ENCODE data around the gene ALOX15B. TPM values are rescaled to one million over a fixed set of nuclear protein-coding genes. Genes with fewer than 3 reads are reported as not detected.

ALOX15B gene
- total RNA-seq, result not detected in 2 replicates

DNA sequence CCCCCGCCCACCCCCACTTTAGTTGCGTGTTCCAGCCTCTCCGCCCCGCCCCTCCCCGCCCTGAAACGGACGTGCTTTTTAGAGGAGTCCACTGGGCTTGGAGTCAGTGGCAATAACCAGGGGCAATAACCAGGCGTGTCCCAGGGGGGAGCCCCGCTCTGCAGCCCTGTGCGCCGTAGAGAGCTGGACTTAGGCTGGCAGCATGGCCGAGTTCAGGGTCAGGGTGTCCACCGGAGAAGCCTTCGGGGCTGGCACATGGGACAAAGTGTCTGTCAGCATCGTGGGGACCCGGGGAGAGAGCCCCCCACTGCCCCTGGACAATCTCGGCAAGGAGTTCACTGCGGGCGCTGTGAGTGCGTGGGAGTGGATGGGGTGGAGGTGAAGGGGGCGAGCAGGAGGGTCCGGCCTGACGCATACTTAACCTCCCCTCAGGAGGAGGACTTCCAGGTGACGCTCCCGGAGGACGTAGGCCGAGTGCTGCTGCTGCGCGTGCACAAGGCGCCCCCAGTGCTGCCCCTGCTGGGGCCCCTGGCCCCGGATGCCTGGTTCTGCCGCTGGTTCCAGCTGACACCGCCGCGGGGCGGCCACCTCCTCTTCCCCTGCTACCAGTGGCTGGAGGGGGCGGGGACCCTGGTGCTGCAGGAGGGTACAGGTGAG is at the start of gene ALOX15B:
ALOX15B (plus strand) TSS at position 106 of the 657 bp plus-strand sequence; CDS start at position 203, 97 bp downstream.

GRCh38 chr17:8001976-8002720 is 36.7 kb upstream of the ALOX15B start, which contains the start of gene GUCY2D:
GUCY2D (plus strand) TSS chr17:8002615; CDS start chr17:8003048, 433 bp downstream.

DNA sequence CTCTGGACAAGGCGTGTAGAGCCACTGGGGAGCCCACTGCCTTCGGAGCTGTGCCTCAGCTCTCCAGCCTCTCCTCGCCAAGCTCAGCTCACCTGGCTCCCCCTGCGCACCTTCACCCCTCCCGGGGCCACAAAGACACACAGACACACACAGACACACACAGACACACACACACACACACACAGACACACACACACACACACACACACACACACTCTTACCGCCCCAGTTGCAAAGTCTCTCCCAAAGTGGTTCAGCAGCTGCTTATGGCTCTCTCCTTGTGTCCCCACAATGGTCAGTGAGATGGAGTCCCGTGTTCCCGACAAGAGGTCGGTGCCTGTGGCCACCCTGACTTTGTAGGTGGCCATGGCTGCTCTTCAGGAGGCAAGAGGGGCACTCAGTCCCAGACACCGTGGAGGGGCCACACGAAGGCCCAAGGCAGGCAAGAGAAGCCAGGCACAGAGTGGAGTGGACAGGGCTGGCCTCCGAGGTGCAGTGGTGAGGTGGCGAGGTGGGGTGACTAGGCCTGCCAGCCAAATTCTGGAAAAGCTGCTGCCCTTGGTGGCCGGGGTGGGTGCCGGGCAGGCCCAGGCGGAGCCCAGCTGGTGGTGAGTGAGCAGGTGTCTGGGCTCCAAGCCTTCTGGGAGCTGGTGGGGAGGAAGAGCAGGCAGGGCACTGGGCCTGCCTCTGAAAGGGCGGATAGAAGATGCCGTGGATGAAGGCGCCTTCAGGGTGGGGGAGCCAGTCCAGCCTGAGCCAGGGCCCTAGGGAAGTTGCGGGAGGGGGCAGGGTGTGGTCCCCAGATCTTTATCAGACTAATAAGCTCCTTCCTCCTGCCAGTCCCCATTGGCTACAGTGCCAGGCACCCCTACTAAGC is 48.5 kb downstream of the ALOX15B start, which contains the start of gene ALOX12B:
ALOX12B (minus strand) TSS at position 642 of the 877 bp plus-strand sequence; CDS start at position 368, 274 bp downstream.

Other genes with a start within 250 kb of the ALOX15B start
- gene KDM6B, start 204.8 kb upstream of the ALOX15B start, total RNA-seq, result 7.1 and 10.9 TPM in 2 replicates
- 2.1 and 4.3 TPM in 2 replicates for gene TMEM88, start 184.0 kb upstream of the ALOX15B start, total RNA-seq
- gene NAA38, start 181.5 kb upstream of the ALOX15B start, total RNA-seq, result 25.0 and 85.2 TPM in 2 replicates
- gene CYB5D1, start 181.1 kb upstream of the ALOX15B start, total RNA-seq, result 13.4 and 17.2 TPM in 2 replicates
- gene CHD3, start 150.3 kb upstream of the ALOX15B start, total RNA-seq, result 108 and 155 TPM in 2 replicates
- 5.1 and 9.2 TPM in 2 replicates for gene RNF227, start 122.8 kb upstream of the ALOX15B start, total RNA-seq
- gene KCNAB3, start 109.2 kb upstream of the ALOX15B start, total RNA-seq, result 0.59 and 0.88 TPM in 2 replicates
- gene TRAPPC1, start 107.1 kb upstream of the ALOX15B start, total RNA-seq, result 44.2 and 70.9 TPM in 2 replicates
- gene CNTROB, start 106.9 kb upstream of the ALOX15B start, total RNA-seq, result 14.6 and 24.4 TPM in 2 replicates
- under 0.01 TPM in 1 of 2 replicates, not detected in the other for gene GUCY2D, start 36.4 kb upstream of the ALOX15B start, total RNA-seq
- not detected in 2 replicates for gene ALOX12B, start 48.7 kb downstream of the ALOX15B start, total RNA-seq
- not detected in 2 replicates for gene ALOXE3, start 79.5 kb downstream of the ALOX15B start, total RNA-seq
- gene HES7, start 85.0 kb downstream of the ALOX15B start, total RNA-seq, result not detected in 2 replicates
- 3.0 and 11.3 TPM in 2 replicates for gene PER1, start 113.3 kb downstream of the ALOX15B start, total RNA-seq
- gene VAMP2, start 123.9 kb downstream of the ALOX15B start, total RNA-seq, result 5.9 and 8.2 TPM in 2 replicates
- gene TMEM107, start 137.3 kb downstream of the ALOX15B start, total RNA-seq, result 14.6 and 26.1 TPM in 2 replicates
- gene BORCS6, start 151.1 kb downstream of the ALOX15B start, total RNA-seq, result 6.4 and 7.1 TPM in 2 replicates
- 1.5 and 16.7 TPM in 2 replicates for gene AURKB, start 171.5 kb downstream of the ALOX15B start, total RNA-seq
- 2.7 and 3.4 TPM in 2 replicates for gene CTC1, start 209.0 kb downstream of the ALOX15B start, total RNA-seq
- gene PFAS, start 210.2 kb downstream of the ALOX15B start, total RNA-seq, result 14.3 and 26.4 TPM in 2 replicates
- gene RANGRF, start 249.6 kb downstream of the ALOX15B start, total RNA-seq, result 5.0 and 5.9 TPM in 2 replicates